ENCODE data around the gene WFIKKN1.

The WFIKKN1 gene

DNA sequence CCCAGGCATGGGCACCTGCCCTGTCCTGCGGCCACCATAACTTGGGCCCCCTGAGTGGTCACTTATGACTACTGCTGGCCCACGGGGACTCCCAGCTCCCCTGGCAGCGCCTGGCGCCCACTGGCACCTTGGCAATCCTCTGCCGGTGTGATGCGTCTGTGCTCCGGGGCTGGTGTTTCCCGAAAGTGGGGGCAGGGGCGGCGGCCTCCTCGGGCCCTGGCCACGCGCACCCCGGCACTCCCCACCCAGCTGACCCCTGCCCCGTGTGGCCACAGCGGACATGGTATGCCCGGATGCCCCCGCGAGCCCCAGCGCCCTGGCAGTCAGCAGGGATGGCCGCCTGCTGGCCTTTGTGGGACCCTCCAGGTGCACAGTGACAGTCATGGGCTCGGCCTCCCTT is 26.7 kb downstream of the WFIKKN1 start:
- no peak for DNase-seq (ENCODE audit: low read depth)

DNA sequence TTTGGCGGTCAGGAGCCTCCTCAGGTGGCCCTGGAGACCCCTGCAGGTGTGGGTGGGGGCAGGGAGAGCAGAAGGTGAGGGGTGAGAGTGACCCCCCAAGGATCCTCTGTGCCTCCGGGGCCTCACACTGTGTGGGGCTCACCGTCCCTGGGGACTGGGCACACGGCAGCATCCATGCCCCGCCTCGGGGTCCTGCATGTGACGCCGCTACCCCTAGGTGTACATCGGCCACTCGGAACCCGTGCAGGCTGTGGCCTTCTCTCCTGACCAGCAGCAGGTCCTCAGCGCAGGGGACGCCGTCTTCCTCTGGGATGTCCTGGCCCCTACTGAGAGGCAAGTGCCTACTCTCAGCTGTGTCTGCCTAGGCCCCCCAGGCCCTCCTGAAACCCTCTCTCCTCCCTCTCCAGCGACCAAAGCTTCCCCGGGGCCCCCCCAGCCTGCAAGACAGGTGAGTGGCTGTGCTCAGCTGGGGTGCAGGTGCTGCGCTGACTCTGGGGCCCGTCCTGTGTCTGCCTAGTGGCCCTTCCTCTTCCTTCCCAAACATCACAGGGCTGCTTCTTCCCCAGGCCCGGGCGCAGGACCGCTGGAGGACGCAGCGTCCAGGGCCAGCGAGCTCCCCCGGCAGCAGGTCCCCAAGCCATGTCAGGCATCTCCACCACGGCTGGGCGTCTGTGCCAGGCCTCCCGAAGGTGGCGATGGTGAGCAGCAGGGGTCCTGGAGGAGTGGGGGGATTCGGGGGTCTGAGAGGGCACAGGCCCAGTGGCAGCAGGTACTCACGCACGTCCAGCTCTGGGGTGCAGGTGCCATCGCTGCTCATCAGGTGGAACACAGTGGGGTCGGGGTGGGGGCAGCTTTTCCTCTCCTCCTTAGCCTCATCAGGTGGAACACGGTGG is 28.1 kb downstream of the WFIKKN1 start:
- no peak for DNase-seq (ENCODE audit: low read depth)

DNA sequence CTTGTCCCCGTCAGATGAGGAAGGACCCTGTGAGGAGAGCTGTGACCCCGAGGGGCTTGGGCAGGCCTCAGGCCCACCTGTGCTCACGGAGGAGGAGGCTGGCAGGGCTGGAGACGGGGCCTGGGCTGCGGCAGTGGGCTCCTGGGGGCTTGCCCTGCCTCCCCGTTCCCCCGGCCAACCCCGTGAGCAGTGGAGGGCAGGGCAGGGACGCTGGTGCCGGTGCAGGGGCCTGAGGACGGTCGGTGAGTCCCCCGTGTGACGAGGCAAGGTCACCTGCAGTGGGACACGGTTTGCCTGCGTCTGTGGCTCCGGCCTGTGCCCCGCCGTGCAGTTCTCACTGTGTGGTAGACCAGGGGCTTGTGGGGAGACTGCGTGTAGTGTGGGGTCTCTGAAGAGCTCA is 28.8 kb downstream of the WFIKKN1 start:
- DNase-seq (ENCODE audit: low read depth): no peak

DNA sequence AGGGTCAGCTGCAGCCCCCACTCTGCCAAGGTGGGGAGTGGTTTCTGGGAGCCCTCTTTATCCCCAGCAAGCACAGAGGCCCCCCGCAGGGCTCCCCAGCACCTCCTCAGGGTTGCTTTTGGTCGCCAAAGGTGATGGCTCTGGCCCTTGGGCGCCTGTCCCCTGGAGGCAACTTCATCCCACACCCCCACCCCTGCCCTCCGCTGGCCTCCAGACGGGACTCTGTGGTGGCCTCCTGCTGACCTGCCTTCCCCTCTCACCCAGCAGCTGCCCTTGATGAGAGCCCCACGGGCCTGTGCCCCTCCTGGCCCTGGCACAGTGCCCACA is 29.3 kb downstream of the WFIKKN1 start:
- DNase-seq (ENCODE audit: low read depth): no peak

DNA sequence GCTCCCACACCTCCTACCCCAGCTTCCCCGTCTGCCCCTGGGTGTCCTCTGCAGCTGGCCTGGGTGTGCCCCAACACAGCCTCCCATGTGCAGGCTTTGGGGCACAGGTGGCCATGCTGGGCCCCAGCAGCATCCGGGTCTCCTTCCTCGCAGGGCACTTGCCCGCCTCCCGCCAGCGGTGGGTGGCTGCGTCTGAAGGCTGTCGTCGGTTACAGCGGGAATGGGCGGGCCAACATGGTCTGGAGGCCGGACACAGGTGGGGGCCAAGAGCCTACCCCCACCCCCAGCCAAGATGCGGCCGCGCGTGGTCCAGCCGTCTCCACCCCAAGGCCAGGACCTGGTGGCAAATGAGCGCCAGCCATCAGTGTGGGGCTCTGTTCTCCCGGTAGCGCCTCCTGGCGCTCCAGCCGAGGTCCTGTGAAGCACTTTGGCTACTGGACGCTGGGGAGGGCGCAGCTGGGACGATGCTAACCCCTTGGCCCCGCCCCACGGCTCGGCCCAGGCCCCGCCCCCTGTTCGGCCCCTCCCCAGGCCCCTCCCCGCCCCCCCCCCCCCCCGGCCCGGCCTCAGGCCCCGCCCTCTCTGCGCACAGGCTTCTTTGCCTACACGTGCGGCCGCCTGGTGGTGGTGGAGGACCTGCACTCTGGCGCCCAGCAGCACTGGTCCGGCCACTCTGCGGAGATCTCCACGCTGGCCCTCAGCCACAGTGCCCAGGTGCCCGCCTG is 29.8 kb downstream of the WFIKKN1 start:
- no peak for DNase-seq (ENCODE audit: low read depth)

DNA sequence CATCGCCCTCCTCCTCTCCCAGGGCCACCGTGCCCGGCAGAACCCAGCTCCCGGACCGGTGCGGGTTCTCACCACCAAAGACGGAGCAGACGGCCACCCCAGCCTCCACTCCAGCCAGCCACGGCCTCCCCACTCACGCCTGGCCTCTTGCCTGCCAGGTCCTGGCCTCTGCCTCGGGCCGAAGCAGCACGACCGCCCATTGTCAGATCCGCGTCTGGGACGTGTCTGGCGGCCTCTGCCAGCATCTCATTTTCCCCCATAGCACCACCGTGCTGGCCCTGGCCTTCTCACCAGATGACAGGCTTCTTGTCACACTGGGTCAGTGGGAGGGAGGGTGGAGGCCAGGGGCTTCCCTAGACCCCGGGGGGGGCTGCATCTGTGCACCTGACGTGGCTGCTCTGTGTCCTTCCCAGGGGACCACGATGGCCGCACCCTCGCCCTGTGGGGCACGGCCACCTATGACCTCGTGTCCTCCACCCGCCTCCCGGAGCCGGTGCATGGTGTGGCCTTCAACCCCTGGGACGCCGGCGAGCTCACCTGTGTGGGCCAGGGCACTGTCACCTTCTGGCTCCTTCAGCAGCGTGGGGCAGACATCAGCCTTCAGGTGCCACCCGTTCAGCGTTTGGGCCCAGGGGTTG is 30.5 kb downstream of the WFIKKN1 start:
- DNase-seq (ENCODE audit: low read depth): no peak

DNA sequence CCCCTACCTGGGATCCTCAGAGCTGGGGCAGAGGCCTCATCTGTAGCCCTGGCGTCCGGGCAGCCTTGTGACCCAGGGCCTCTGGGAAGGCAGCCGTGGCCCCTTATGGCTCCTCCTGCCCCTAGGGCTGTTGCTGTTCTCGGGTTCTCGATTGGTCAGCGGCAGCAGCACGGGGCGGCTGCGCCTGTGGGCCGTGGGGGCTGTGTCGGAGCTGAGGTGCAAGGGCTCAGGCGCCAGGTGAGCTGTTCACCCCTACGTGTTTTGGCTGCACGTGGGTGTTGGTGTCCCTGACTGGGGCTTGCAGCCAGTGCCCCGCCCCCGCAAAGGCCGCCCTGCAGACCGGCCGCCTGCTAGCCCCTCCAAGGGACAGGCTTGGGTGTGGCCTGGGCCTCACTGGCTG is 31.3 kb downstream of the WFIKKN1 start:
- no peak for DNase-seq (ENCODE audit: low read depth)

DNA sequence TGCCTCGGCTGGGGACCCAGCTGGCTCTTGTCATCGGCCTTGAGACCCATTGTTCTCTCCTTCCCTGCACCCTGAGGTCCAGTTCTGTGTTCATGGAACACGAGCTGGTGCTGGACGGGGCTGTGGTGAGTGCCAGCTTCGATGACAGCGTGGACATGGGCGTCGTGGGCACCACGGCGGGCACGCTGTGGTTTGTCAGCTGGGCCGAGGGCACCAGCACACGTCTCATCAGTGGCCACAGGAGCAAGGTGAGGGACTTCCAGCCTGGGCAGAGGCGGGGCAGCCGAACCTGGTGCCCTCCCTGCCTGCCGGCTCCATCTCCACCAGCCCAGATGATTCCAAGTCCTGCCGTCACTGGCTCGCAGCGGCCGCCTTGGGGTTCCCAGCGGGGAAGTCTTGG is 31.8 kb downstream of the WFIKKN1 start:
- DNase-seq (ENCODE audit: low read depth): no peak

DNA sequence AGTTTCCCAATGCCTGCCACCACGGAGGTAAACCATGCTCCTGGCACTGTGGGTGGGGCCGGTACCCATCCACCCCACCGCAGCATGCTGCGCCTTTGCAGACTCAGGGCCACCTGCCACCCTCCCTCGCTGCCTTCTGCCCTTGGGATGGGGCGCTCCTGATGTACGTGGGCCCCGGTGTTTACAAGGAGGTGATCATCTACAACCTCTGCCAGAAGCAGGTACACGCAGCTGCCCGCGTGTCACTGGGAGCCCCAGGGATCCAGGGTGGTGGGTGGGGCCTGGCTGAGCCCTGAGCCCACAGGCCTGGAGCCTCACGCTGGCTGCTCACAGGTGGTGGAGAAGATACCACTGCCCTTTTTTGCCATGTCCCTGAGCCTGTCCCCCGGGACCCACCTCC is 35.8 kb downstream of the WFIKKN1 start:
- no peak for DNase-seq (ENCODE audit: low read depth)

DNA sequence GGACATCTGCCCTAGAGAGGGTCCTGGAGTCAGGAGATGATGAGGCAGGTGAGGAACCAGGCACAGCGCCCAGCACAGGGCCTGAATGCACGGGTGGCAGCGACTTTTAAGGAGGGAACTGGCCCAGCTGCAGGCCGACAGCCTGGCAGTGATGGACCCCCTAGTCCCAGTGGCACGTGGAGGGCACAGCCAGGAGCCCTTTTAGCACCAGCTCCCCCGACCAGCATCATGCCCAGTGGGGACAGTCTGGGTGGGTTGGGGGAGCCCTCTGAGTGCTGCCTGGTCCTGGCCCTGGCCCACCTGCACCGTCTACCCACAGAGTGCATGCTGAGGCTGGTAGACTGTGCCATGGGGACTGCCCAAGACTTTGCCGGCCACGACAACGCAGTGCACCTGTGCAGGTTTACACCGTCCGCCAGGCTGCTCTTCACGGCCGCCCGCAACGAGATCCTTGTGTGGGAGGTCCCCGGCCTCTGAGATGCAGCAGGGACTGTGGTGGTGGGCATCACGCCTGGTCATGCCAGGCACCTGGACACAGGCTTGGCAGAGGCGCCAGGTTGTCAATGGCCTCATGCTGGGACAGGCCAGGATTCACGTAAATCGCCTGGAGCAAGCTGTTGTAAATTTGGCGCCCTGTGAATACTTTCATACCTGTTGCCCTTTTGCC is 36.5 kb downstream of the WFIKKN1 start:
- no peak for DNase-seq (ENCODE audit: low read depth)

DNA sequence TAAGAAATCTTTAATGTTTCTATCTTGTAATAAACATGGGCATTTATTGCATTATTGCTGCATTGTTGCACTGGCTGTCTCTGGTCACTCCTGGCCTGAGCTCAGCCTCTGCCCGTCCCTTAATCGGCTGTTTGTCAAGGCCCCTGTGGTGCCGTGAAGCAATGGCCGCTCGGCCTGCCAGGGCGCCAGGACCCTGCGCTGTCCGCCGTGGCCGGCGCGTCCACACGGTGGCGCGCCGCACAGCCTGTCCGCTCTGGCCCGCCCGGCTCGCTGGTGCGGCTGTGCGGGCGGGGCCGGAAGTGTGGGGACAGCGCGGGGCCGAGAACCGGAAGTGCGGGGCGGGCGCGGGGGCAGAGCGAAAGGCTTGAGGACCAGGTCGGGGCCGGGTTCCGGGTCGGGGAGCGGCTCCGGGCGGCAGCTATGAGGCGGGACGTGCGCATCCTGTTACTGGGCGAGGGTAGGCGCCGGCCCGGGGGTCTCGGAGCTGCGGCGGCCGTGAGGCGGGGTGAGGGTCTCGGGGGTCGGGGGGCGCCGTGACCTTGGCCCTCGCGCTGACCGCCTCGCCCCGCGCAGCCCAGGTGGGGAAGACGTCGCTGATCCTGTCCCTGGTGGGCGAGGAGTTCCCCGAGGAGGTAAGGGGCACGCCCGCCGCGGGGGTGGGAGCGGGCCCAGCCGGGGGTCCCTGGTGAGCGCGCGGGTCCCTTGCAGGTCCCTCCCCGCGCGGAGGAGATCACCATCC is 37.2 kb downstream of the WFIKKN1 start, which contains the start of gene RHOT2:
RHOT2 (plus strand) TSS at position 353 of the 739 bp plus-strand sequence; CDS start at position 421, 68 bp downstream.
- no peak for DNase-seq (ENCODE audit: low read depth)

DNA sequence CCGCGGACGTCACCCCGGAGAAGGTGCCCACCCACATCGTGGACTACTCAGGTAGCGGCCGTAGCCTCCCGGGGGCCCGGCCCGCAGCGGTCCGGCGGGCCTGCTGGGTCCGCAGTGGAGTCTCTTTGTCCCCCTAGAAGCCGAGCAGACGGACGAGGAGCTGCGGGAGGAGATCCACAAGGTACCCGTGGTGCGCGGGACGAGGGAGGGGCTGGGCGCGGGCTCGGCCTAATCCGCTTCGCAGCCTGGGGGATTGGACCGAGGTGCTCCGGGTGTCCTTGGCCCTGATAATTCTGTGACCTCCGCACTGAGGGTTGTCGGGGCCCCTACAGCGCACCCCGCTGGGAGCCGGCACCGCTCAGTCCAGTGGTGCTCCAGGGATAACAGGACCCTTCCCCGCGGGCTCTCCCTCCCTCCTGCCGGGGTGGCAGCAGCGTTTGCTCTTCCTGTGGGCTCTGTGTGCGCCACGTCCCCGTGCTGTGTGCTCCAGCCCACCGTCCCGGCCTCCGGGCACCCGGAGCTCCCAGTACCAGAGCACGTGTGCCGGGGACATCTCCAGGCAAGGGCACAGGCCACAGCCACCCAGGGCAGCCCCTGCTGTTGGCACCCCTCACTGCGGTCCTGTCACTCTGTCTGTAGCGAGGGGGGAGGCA is 37.9 kb downstream of the WFIKKN1 start:
- no peak for DNase-seq (ENCODE audit: low read depth)

DNA sequence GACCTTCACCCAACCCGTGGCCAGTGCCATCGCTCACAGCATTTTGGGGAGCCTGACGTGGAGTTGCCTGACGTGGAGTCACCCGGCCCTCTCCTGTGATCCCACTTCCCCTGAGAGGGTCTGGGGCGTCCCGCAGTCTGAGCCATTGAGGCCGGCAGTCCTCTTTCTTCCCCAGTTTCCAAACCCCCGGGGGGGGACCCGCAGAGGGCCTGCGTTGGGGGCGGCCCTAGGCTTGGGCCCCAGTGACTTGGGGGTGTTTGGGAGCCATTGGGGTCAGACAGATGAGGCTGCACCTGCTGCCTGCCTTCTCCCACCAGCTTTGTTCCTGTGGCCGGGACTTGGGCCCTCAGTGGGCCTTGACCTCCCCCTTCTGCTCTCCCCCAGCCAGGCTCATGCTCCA is 38.9 kb downstream of the WFIKKN1 start:
- no peak for DNase-seq (ENCODE audit: low read depth)

DNA sequence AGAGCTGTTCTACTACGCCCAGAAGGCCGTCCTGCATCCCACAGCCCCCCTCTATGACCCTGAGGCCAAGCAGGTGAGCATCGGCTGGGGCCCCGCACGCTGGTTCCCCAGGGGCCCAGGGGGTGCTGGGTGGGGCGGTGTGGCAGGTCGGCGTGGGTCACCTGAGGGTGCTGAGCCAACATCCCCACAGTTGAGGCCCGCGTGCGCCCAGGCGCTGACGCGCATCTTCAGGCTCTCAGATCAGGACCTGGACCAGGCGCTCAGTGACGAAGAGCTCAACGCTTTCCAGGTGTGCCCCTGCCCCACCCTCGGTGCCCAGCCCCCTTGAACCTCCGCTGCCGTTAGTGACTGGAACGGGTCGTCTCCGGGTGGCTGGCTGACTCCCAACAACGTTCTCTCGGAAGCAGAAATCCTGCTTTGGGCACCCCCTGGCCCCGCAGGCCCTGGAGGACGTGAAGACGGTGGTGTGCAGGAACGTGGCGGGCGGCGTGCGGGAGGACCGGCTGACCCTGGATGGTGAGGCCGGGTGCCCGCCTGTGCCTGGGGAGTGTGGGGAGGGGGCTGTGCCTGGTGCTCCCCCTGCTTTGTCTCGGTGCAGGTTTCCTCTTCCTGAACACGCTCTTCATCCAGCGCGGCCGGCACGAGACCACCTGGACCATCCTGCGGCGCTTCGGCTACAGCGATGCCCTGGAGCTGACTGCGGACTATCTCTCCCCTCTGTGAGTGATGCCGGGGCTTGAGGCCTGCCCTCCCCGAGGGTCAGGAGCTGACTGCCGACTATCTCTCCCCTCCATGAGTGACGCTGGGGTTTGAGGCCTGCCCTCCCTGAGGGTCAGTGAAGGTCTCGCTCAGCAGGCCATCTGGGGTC is 39.9 kb downstream of the WFIKKN1 start:
- DNase-seq (ENCODE audit: low read depth): no peak

DNA sequence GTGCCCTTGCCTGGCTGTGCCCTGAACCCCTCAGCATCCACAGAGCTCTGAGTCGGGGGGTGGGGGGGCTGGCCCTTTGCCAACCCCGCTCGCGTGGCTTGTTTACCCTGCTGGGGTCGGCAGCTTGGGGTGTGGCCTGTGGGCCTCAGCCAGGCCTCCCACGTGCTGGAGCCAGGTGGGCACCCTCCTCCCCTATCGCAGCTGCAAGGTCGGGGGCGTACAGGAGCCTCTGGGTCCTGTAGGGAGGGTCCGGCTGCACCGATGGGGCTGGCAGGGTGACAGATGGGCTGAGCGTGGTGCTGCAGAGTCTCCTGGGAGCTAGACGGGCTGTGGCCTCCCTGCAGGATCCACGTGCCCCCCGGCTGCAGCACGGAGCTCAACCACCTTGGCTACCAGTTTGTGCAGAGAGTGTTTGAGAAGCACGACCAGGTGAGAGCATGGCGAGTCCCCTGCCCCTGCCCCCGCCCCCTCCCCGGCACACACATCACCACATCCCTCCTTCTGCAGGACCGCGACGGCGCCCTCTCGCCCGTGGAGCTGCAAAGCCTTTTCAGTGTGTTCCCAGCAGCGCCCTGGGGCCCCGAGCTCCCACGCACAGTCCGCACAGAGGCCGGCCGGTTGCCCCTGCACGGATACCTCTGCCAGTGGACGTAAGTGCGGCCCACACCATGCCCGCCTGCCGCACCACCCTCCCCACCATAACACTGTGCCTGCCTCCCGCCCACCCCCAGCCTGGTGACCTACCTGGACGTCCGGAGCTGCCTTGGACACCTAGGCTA is 40.8 kb downstream of the WFIKKN1 start:
- no peak for DNase-seq (ENCODE audit: low read depth)

DNA sequence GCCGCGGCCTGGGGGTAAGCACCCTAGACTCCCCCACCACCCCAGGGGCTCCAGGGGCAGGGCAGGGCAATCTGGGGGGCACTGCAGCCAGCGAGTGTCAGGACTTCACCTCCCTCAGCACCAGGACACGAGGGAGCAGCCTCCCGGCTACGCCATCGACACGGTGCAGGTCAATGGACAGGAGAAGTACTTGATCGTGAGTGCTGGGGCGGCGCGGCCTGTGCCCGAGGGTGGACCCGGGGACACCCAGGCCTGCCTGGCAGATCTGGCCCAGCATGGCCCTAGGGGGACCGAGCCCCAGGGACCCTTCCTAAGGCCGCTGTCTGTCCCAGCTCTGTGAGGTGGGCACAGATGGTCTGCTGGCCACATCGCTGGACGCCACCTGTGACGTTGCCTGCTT is 41.6 kb downstream of the WFIKKN1 start:
- DNase-seq (ENCODE audit: low read depth): no peak

DNA sequence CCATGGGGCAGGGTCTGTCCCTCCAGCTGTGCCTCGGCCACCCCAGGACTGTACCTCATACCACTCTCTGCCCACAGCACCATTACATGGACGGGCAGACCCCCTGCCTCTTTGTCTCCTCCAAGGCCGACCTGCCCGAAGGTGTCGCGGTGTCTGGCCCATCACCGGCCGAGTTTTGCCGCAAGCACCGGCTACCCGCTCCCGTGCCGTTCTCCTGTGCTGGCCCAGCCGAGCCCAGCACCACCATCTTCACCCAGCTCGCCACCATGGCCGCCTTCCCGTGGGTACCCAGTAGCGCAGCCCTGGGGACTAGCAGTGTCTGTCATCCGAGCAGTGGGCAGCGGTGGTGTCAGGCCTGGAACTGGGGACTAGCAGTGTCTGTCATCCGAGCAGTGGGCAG is 42.1 kb downstream of the WFIKKN1 start:
- no peak for DNase-seq (ENCODE audit: low read depth)

DNA sequence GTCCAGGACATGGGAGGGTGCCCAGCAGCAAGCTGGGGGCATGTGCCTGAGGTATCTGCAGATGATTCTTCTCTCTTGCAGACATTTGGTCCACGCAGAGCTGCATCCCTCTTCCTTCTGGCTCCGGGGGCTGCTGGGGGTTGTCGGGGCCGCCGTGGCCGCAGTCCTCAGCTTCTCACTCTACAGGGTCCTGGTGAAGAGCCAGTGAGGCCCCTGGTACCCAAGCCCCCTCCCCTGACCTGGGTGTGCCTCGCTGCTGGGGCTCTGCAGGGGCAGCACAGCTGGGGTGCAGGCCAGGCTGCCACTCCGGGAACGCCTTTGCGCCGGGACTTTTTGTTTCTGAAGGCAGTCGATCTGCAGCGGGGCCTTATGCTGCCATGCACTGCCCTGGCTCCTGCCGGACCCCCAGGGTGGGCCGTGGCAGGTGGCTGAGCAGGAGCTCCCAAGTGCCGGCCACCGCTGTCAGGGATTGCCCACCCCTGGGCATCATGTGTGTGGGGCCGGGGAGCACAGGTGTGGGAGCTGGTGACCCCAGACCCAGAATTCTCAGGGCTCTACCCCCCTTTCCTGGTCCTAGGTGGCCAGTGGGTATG is 42.7 kb downstream of the WFIKKN1 start:
- DNase-seq (ENCODE audit: low read depth): no peak

Data from HS-27A (cell line).